GM21360 (cell line): ENCODE data around the gene GRPEL2.

Source experiments
- ATAC-seq: cut with Tn5 transposase; IDR thresholded peaks from one replicate; pipeline ENCODE4 v1.9.1; 2021; ENCODE audit warnings: mild to moderate bottlenecking, moderate library complexity; ENCODE audit not compliant: unreplicated experiment

GRPEL2 gene

DNA sequence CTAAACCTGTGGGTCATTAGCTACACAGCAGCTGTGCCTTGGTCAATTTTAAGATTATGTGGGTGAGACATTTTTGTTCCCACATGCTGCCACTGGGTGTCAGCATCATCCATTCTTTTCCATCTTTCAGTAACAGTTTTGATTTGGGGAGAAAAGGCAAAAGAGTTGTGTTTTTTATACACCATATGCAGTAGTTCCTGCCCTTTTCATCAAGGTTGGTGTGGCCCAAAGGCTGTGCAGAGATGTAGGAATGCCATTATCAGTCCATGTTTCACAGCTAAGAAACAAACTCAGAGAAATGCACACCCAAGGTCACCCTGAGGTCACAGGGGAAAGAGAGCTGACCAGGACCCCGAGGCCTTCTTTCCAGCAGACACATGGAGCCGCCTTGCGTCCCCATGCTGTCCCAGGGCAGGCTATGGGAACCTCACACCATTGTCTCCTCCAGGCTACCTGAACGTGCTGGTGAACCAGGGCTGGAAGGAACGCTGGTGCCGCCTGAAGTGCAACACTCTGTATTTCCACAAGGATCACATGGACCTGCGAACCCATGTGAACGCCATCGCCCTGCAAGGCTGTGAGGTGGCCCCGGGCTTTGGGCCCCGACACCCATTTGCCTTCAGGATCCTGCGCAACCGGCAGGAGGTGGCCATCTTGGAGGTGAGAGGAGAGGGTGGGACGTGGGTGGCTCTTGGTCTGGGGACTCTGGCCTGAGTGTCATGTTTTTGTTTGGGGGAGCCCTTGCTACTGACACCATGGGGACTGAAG is 27.8 kb upstream of the GRPEL2 start:
- peak; percentile 58 for ATAC-seq

DNA sequence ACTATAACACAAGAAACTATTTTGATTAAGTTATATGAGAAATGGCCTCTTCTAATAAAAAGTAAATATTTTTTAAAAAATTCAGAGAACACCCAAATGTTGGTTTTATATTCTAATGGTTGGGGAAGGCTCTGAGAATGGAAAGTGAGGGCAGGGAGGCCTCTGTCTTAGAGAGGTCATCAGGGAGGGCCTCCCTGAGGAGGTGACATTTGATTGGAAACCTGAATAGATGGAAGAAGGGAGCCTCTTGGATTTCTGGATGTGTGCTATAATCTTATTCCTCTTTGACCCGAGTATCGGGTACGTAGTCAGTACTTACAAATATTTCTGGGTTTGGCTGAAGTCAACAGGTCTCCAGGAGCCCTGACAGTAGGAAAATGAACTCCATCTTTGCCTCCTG is 26.1 kb upstream of the GRPEL2 start:
- no peak for ATAC-seq

DNA sequence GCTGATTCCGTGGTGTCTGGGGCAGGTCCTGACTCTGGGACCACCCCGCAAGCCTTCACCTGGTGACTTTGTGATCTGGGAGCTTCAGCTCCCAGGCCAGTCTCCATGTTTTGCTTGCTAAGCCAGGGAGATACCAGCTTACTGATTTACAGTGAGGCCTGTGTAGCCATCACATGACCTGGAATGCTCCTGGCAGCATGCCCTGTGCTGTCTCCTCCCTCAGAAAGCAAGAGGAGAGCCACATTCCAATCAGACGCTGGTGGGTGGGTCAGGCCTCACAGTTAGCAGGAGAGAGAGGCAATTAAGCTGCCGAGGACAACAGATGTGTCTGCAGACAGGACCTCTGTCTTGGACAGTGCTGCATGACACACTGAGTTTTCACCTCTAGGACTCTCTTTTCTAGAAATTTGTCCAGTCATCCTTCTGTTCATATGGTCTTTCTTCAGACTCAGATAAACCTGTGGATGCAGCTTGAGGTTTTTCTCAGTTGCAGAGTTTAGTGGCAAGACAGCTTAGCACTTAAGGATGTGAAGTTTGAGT is 24.4 kb upstream of the GRPEL2 start:
- ATAC-seq, result no peak

DNA sequence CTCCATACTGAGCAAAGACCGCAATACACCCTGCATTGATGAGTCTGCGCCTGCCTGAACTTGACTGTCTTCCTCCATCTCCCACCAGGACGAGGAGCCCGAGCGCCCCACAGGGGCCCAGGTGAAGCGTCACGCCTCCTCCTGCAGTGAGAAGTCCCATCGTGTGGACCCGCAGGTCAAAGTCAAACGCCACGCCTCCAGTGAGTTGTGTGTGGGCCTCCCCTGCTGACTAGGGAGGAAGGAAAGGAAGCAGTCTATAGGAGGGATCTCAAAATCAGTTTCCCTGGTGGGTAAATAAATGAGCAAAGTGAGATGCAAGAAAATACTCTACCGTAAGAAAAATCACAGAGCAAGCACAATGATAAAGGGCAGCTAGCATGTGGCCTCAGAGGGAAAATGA is 22.8 kb upstream of the GRPEL2 start:
- no peak for ATAC-seq

DNA sequence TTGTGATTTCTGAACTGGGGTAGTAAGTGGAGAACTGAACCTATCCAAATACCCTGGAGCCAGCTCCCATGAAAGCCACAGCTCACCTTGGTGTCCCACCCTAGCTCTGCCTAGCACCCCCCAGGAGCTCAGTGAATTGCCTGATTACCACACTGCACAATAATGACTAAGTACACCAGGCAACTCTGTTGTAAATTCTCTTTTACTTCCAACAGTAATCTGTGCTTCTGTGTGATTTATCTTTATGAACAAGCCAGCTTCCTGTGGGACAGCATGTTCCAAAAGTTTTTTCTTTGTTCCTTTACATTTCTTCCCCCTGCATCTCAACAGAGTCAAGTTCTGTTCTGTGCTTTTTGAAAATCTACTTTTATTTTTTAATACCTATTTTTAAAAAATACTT is 22.1 kb upstream of the GRPEL2 start:
- ATAC-seq, result no peak

DNA sequence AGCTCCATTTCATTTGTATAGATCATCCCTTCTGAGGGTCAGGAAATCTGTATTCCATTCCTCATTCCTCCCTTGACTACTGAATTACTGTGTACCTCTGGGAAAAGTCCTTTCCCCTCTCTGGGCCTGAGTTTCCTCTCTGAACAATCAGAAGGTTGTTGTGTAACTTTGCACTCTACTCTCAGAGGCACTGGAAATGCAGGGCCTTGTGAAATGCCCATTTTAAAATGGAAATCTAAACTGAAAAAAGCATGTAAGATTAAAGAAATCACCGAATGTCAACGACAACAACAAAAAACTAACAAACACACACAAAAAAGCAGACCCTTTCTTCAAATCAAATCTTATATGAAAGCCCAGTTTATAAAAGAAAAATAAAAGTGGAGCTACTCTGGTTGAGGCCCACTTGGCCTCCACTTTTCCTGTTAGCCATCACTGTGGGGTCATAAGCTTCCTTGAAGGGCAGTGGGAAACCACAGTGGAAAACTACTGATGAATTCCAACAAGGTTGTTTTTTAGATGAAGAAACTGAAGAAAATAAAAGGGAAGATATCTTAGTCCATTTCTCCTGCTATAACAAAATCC is 21.6 kb upstream of the GRPEL2 start:
- no peak for ATAC-seq

DNA sequence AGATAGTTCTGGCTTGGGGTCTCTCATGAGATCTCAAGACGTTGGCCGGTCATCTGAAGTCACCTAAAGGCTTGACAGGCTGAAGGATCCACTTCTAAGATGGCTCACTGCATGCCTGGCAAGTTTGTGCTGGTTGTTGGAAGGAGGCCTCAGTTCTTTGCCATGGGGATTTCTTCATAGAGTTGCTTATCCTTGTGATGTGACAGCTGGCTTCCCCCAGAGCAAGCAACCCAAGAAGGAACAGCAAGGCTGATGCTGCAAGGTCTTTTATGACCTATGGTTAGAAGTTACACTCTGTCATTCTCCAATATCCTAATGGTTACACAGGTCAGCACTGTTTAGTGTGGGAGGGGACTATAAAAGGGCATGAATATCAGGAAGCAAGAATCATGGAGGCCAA is 20.7 kb upstream of the GRPEL2 start:
- ATAC-seq, result no peak

DNA sequence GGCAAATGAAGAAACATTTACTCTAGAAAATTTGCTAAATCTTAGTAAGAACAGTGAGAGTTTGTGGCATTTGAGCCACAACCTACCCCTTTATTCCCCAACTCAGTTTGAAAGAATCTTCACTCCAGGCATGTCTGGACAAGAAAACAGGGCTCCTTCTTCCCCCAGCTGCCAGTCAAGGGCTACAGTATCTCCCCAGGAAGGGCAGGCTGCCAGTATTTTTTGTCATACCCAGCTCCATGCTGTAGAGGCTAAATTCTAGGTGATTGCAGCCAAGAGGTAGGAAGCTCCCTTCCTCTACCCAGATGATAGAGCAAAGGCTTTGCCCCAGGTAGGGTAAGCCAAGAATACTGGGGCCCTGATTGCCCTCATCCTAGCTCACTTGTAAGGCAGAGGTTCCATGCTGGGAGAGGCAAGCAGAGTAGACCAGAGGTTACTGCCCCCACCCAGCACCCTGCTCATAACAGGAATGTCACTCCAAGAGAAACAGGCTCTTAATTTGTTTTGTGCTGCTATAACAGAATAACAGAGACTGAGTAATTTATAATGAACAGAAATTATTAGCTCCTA is 20.0 kb upstream of the GRPEL2 start:
- ATAC-seq, result no peak

DNA sequence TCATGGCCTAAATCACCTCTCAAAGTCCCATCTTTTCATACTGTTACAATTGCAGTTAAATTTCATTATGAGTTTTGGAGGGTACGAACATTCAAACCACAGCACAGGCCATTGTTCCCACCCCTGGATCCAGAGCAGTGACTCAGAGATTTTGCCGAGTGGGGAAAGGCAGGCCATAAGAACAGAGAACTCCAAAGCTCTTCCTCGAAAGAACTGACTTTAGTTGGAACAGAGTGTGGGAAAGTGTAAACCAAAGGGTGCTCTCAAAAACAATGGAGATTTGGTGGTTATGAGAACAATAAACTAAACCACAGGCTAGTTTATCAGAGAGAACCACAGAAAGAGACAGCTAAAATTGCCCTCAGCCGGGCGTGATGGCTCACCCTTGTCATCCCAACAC is 19.4 kb upstream of the GRPEL2 start:
- ATAC-seq, result no peak

DNA sequence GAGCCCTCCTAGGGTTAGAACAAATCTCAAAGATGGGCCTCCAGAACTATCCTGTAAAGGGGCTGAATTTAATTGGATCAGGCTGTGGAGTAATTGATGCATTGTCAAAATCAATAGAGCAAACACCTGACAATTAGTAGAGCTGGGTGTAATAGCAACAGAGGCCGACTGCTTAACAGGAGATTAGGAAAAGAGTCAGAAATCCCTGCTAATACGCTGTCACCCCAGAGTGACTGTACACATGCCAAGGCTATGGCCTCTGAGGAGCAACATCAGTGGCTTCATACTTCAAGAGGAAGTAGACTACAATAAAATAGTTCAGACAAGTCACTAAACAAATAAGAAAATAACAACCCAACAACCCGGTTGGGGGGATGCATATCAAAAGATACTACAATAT is 18.7 kb upstream of the GRPEL2 start:
- ATAC-seq, result no peak

DNA sequence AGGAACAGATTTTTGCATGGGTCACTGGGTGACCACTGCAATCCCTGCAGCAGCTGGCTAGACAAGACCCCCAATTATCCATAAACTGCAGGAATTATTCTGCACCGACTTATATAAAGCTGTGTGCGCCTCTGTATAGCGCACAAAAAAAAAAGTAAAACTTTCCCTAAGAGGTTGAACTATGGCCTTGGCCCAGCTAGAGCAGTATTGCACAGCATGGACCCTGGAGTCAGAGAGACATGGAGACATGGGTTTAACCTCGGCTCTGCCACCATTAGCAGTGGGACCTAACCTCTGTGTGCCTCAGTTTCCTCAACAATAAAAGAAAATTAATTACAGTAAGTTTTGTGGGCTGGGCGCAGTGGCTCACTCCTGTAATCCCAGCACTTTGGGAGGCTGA is 17.1 kb upstream of the GRPEL2 start:
- no peak for ATAC-seq

DNA sequence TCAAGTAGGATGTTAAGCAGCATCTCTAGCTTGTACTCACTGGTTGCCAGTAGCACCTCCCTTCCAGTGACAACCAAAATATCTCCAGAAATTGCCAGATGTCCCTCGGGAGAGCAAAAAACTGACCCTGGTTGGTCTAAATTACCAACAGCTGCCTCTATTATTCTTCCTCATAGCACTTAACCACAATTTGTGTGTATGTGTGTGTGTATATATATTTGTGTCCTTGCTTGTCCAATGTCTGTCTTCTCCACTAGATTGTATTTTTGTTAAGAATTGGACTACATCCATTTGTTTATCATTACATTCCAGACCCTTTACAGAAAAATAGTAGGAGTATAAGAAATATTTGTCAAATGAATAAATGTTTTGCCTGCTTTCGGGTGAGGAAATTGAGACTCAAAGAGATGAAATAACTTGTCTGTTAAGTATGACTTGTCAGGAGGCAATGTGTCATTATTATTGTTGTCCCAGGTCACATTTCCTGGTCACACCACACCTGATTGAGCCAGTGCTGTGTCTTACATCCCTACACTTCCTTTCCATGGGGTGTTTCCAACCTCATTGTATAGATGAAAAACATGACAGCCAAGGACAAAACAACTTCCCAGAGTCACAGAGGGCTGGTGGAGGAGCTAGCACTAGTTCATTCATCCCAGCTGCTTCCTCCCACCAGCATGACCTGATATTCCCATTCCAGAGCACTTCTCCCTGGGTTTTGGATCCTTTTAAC is 11.4 kb upstream of the GRPEL2 start:
- ATAC-seq, result no peak

DNA sequence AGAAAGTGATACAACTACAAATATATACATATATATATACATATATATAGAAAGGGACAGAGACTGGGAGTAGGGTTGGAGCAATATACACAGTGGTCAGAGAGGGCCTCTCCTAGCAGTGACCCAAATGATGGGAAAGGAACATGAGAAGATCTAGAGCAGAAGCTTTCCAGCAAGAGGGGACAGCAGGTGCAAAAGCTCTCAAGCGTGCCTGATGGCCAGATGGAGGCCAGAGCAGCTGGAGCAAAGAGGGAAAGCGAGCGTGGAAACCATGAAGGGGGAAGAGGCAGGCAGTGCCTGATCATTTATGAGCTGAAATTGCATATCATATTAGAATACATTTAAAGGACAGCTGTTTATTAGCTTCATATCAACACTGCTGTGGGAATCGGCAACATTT is 7.6 kb upstream of the GRPEL2 start:
- no peak for ATAC-seq

DNA sequence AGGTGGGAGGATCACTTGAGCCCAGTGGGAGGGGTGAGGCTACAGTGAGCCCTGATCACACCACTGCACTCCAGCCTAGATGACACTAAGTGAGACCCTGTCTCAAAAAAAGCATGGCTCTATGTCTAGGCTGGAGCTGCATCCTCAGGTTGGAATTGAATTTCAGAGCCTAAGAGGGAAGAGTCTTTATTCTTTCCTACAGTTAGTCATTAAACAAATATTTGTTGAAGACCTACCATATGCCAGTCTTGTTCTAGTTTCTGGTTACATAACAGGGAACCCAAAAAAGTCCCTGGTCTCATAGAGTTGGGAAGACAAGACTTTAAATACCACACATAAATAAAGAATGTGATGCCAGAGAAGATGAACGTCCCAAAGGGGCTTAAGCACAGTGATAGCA is 6.9 kb upstream of the GRPEL2 start:
- ATAC-seq, result no peak

DNA sequence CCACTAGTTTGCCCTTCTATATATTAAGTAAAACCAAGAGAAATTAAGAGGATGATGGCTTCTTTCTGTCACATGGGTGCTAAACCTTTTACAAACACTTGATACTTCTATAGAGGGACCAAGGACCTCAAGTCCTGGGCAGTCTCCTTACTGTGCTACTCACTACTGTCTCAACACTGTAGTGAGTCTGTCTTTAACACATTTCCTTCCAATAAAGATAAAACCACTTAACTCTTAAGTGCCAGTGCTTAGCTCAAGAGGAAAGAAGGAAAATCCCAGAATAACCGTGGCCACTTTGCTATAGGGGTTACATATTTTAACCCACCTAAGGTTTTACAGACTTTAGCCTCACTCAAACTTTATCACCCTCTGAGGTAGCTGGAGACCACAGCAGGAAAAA is 4.4 kb upstream of the GRPEL2 start:
- ATAC-seq, result no peak

DNA sequence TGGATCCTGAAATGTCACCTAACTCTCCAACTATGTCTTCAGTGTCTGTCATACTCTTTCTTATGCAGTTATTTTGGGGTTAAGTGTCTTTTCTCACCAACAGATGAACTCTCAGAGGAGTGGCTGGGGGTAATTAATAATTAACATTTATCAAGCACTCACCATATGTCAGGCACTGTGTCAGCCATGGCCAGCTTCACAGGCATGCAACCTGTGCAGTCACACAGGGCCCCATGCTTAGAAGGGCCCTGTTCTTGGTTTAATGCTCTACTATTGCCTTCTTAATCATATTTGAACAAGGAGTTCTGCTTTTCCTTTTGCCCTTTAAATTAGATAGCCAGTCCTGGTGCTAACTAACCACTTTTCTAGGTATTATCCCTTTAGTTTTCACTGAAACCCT is 3.4 kb upstream of the GRPEL2 start:
- no peak for ATAC-seq

DNA sequence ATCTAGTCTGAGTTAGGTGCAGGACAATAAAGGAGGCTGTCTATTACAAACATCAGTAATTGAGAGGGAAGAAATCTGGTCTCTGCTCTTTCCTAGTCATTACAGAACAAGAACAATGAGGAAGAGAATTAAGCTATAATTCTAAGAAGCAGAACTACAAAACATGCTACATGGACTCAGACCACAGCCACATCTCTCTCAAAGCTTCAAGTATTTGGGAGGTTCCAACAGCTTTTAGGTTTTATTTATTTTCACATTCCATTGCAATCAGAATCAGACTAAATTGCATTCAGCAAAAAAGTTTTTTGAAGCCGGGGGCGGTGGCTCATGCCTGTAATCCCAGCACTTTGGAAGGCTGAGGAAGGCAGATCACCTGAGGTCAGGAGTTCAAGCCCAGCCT is 1.1 kb upstream of the GRPEL2 start:
- no peak for ATAC-seq

DNA sequence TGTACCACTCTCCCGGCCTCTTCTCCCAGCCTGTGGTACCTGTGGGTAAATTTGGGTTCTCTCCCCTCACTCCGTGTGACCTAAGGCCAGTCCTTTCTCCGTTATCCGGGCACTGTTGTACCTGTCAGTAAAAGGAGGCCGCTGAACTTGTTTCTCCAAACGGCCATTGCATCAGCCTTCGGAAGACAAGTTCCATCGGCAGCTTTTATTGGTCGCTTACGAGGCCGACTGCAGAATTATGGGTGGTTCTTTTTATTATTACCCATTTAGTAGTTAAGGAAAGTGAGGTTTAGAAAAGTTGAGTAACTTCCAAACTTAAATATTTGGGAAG is 558 bp downstream of the GRPEL2 start:
- peak; percentile 8 for ATAC-seq

DNA sequence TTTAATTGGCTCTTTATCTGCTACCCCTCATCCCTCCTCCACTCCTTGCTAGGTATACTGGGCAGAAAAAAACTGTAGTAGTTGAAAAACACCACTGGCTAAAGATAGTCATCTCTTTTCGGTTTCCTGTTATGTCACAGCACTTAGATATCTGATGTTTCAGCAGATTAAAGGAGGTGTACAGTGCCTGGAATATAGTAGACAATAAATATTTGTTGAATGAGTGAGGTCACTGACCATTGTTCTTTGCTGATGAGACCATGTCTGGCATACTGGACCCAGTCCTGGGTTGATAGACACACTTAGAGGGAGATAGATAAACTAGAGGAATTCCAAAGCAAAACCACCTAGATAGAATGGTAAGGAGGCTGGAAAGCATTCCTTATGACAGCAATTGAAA is 3.2 kb downstream of the GRPEL2 start:
- ATAC-seq, result no peak

DNA sequence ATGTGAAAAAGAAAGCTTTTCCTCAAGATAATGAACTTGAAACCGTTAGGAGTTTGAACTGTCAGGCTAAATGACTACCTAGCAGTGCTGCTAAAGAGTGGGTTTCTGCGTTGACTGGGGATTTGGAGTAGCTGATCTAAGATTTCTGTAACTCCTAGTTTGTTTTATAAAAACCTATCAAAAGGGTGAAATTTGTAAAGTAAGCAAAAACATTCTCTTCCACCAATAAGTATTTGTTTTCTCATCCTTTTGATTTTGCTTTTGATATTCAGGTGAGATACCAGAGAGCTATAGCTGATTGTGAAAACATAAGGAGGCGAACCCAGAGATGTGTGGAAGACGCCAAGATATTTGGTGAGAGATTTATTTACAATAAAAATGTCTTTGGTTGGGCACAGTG is 4.1 kb downstream of the GRPEL2 start:
- no peak for ATAC-seq

DNA sequence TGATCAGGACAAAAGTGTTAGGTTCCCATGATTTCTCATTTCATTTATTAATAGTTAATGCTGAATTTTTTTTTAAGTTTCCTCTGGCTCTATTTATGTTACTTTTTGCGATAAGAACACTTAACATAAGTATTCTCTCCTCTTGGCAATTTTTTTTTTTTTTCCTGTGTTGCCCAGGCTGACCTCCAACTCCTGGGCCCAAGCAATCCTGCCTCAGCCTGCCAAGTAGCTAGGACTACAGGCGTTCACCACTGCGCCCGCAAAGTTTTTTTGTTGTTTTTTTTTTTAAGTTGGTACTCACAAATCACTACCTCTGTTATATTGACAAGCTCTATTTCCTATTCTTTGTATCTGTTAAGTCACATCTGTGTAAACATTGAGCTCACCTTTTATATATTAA is 6.9 kb downstream of the GRPEL2 start:
- no peak for ATAC-seq

DNA sequence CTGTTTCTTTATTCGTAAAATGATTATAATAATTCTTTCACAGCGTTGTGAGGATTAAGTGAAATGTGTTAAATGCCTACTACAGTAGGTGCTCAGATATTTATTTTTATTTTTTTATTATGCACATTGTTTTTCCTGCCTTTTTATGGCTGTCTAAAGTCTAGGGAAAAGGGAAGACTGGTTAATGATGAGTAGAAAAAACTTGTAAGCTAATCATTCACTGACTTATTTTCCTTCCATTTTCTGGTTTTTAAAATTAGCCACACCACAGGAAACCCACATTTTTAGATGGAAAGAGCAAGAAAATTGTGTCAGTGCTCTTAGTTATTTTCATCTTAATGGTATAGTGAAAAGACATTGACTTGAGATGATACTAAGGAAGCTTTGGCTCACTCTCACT is 8.6 kb downstream of the GRPEL2 start:
- no peak for ATAC-seq
